GM12891 (cell line): ENCODE results near the gene CTF1.
"Not testable (repeated sequence)": the region's sequence is repeated elsewhere in the genome, so short reads cannot be mapped to it uniquely, and the experiment has no call there.

ENCODE experiments used
- DNase-seq: peaks from one replicate; pipeline ENCODE4 v3.0.0; 2011; ENCODE audit warnings: low spot score; ENCODE audit not compliant: insufficient read length
- FAIRE-seq: peaks from 2 replicates; lab custom pipeline; 2011; peaks lifted over from hg19 to GRCh38; lab: Jason Lieb, UNC
- PAX5 ChIP-seq: IDR thresholded peaks from 2 replicates; pipeline ENCODE4 v1.6.1; 2011; ENCODE audit warnings: low read length, moderate library complexity, mild to moderate bottlenecking; ENCODE audit not compliant: insufficient read depth, severe bottlenecking
- POLR2A ChIP-seq: IDR thresholded peaks from 2 replicates; pipeline ENCODE4 v1.6.1; 2011; ENCODE audit warnings: low read depth, low read length, control low read depth
- POLR2AphosphoS5 ChIP-seq: IDR thresholded peaks from 2 replicates; pipeline ENCODE4 v1.6.1; 2011; ENCODE audit warnings: low read depth, low read length, control low read depth
- POU2F2 ChIP-seq: IDR thresholded peaks from 2 replicates; pipeline ENCODE4 v1.6.1; 2011; ENCODE audit warnings: low read depth, mild to moderate bottlenecking, control low read depth, low read length, moderate library complexity
- SPI1 ChIP-seq: IDR thresholded peaks from 2 replicates; pipeline ENCODE4 v1.6.1; 2011; ENCODE audit warnings: low read depth, low read length, control low read depth
- TAF1 ChIP-seq: IDR thresholded peaks from 2 replicates; pipeline ENCODE4 v1.6.1; 2011; ENCODE audit warnings: low read depth, low read length, control low read depth

Gene CTF1

DNA sequence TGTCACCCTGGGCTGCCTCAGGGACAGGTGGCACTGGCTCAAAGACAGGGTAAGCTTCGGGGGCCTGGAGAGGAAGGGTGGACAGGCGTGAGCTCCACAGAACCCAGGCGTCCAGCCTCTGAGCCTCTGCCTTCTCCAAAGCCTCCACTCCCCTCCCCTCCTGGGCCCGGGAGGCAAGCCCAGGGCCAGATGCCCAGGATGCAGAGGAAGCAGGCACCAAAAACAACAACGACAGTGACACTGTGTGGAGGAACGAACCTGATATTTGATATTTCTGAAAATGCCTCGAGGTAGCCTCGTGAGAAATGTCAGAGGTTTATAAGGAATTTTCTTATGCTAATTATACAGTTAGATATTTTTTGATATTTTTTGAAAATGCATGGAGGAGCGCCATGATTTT lies 8.5 kb upstream of the CTF1 start:
- TF ChIP-seq POLR2A = no peak
- TF ChIP-seq POU2F2 = no peak
- no peak for TF ChIP-seq TAF1
- no peak for TF ChIP-seq POLR2AphosphoS5
- no peak for TF ChIP-seq PAX5
- DNase-seq = no peak

GRCh38 chr16:30888856-30889499 lies 7.4 kb upstream of the CTF1 start:
- no peak for TF ChIP-seq PAX5
- TF ChIP-seq POLR2AphosphoS5 = no peak
- TF ChIP-seq POLR2A = no peak
- TF ChIP-seq TAF1 = no peak
- TF ChIP-seq POU2F2 = no peak
- no peak for TF ChIP-seq SPI1
- no peak for FAIRE-seq
- DNase-seq = no peak

More for the DNA sequence above, 8.5 kb upstream of the CTF1 start:
- FAIRE-seq = no peak

DNA sequence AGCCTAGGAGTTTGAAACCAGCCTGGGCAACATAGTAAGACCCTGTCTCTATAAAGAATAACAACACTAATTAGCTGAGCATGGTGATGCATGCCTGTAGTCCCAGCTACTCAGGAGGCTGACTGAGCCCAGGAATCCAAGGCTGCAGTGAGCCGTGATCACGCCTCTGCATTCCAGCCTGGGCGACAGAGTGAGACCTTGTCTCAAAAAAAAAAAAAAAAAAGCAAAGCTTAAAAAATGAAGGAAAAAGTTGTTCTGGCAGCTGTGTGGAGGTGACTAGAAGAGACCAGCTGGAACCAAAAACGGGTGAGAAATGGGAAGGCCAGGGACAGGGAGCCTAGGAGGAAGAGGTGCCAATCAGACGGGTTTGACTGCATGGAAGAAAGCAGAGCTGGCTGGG lies 6.7 kb upstream of the CTF1 start:
- no peak for TF ChIP-seq SPI1
- no peak for TF ChIP-seq PAX5
- no peak for TF ChIP-seq POU2F2
- TF ChIP-seq POLR2AphosphoS5 = no peak
- TF ChIP-seq POLR2A = no peak
- no peak for TF ChIP-seq TAF1
- FAIRE-seq = no peak
- DNase-seq = no peak

- DNase-seq, FAIRE-seq: not testable (repeated sequence)
These were observed 5.2 kb upstream of the CTF1 start for GRCh38 chr16:30891043-30891823.

- FAIRE-seq (peak; percentile 60), DNase-seq (no peak)
- TF ChIP-seq SPI1 = no peak
- TF ChIP-seq TAF1 = no peak
- no peak for TF ChIP-seq POLR2AphosphoS5
- no peak for TF ChIP-seq POU2F2
- no peak for TF ChIP-seq PAX5
- no peak for TF ChIP-seq POLR2A
These were observed 3.6 kb upstream of the CTF1 start for GRCh38 chr16:30892670-30893416.

DNA sequence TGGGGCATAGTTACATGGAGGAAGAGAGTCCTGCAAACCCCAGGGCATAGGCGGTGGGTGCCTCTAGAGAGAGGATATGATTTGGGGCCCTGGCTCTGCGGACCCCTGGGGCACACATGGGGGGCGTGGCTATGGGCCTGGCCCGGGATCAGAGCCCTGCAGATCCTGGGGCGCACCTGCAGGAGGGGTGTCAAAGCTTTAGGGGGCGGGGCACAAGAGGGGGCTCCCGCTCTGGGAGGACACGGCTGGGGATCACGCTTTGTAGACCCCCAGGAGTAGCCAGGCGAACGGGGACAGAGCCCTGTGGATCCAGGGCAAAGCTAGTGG lies 3.0 kb upstream of the CTF1 start:
- no peak for DNase-seq

GRCh38 chr16:30893744-30894539 lies 2.5 kb upstream of the CTF1 start, which contains the start of gene BCL7C:
Gene BCL7C, minus strand, starts transcription at chr16:30894077. Its CDS starts 133 bp downstream, at chr16:30893944.
- FAIRE-seq (peak; percentile 94), DNase-seq (peak; percentile 85)
- 0 out of 2 replicates have a peak, but pooled peaks have one; percentile 23 for TF ChIP-seq POLR2A
- no peak for TF ChIP-seq TAF1

More for the DNA sequence above, 3.0 kb upstream of the CTF1 start:
- FAIRE-seq = no peak
- TF ChIP-seq PAX5 = no peak
- TF ChIP-seq SPI1 = no peak
- no peak for TF ChIP-seq POLR2AphosphoS5
- no peak for TF ChIP-seq POU2F2

DNA sequence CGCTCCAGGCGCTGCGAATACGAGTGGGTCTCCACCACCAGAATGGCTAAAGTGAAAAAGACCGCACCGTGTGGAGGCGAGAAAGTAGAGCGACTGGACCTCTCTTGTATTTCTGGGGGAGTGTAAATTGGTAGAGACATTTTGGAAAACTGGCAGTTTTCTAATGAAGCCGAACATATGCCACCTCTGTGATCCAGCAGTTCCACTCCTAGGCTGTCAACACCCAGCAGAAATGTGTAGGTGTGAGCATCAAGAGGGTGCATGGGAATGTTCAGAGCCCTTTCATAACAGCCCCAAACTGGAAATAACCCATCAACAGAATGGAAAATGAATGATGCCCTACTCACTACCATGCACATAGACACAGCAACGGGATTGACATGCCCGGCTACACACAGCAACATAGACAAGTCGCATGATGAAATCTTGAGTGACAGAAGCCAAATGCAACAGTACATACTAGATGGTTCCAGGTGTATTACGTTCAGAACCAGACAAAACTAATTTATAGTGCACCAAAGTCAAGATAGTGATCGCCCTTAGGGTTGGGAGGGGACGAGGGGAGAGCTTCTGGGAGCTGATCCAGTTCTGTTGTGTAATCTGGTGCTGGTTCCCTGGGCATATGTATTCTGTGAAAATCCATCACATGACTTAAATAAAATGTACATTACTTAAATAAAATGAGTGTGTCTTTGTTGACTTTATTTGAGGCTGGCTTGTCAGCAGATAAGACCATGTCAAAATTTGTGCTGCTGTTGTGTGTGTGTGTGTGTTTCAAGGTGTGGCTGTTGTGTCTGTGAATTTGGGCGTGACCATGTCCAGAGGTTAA lies 1.7 kb upstream of the CTF1 start:
- TF ChIP-seq SPI1 = no peak
- TF ChIP-seq POLR2A = no peak
- no peak for TF ChIP-seq POU2F2
- no peak for TF ChIP-seq POLR2AphosphoS5
- no peak for DNase-seq
- FAIRE-seq = peak; percentile 5

DNA sequence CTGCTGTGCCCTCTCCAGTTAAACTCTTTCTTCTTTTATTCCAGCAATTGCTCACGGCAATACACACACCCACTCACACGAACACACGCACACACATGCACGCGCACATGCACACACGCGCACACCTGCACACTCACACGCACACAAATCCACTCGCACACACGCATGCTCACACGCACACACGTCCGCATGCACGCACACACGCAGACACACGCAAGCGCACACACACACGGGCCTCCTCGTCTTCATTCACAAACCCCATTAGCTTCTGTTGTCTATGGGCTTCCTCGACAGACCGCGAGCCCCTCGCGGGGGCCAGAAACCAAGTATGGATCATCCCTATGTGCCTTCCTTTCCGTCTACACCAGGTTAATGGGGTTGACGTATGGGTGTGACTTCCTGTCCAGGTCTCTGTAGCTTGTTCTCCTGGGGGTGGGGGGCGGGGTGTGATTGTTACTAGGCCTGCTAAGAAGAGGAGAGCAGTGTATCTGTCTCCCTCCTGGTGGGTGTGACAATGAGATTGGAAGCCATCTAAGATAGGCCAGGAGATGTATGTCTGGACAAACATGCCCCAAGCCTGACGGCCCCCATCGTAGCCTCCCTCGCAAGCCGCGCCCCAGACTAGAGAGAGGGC lies 670 bp upstream of the CTF1 start:
- TF ChIP-seq SPI1 = no peak
- no peak for TF ChIP-seq PAX5
- no peak for DNase-seq
- FAIRE-seq = peak; percentile 58
